IPS-18c (cell line): Measurements from ENCODE around the gene CHURC1.

ENCODE experiments used
- H3K4me3 ChIP-seq: 2 replicates; pipeline ENCODE4 v1.7.0; 2013; ENCODE audit warnings: low read depth, mild to moderate bottlenecking, low read length, moderate library complexity; ENCODE audit not compliant: insufficient read depth
- H3K9me3 ChIP-seq: one replicate; pipeline ENCODE4 v1.6.1; 2013; ENCODE audit warnings: mild to moderate bottlenecking, low read length, moderate library complexity; ENCODE audit not compliant: control insufficient read depth, insufficient read depth

Gene CHURC1

DNA sequence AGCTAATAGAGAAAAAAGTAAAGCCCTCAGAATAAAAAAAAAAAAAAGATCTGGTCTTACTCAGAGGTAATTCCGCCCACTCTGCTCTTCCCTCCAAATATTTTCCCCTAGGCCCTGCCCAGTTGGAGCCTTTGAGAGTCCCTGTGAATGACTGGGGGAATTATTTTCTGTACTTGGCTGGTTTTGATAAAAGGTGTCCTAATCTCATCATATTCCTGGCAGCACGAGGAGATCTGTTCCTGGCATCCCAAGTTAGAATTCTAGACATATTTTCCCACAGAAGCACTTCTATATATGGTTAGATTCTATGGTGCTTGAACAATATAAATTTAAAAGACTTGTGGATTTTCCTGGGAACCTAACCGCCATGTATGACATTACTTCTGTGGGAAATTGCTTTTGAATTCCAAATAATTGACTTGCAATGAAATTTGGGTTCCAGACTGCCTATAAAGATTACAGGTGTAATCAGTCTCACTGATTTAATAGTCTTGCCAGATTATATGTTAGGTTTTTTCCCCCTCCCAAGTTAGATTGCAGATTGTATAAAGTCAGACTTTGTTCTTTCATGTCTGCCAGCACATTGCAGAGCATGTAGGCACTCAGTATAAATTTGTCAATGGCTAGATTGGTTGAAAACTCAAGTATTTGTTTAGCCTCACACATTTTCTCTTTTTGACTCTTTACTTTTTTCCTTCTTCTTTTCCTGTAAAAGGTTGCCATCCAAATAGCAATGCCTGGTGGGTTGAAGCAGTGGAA is 16.0 kb downstream of the CHURC1 start:
- no peaks in the 10 kb centered on the region for H3K9me3 ChIP-seq
- no peak overlapping the region for H3K4me3 ChIP-seq

GRCh38 chr14:64931123-64931522 is 16.9 kb downstream of the CHURC1 start:
- Histone ChIP-seq H3K9me3 (no peaks in the 10 kb centered on the region), H3K4me3 (no peak overlapping the region)

DNA sequence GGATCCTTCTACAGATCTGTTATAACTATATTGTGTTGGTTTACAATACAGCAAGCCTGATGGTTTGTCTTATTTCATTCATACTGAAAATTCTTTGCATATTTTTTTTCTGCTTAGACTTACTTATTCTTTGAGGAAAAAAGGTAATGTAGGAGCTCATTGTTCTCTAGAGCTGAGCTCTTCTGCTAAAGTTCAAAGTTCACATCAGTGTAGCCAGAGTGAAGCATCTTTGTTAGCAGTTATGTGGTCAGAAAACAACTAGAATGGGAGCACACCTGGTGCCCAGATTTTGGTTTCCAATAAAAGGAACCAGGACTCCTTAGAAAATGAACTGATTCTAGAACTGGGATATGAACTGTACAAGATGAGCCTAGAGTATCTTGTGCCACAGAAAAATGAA is 18.0 kb downstream of the CHURC1 start:
- no peak overlapping the region for H3K4me3 ChIP-seq
- no peaks in the 10 kb centered on the region for H3K9me3 ChIP-seq

DNA sequence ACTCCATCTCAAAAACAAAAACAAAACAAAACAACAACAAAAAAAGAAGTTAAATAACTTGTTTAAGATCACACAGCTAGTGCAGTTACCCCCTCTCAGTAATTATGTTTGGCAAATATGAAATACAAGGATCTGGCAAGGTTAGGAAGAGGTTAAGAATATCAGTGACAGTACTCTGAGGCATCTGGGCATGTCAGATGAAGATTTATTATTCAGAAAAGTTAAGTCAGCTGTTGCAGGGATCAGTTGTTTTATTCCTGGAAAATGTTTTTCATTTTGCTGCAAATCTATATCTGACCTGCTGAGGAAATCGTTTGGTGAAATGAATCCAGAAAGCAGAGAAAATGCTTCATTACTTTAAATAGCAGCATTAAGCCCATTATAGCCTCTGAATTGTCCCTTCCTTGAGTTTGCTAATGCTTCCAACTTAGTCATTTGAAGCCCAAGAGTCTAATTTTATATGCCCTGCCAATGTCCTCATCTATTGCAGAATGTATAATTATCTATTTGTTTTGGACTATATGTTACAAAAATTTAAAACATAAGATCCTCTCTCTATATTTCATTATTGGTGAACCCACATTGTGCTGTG is 20.2 kb downstream of the CHURC1 start:
- H3K4me3 ChIP-seq: no peak overlapping the region
- H3K9me3 ChIP-seq: no peaks in the 10 kb centered on the region

GRCh38 chr14:64935508-64935907 is 21.3 kb downstream of the CHURC1 start:
- H3K4me3 ChIP-seq: no peak overlapping the region

GRCh38 chr14:64937171-64937820 is 23.0 kb downstream of the CHURC1 start:
- Histone ChIP-seq H3K4me3 (no peak overlapping the region), H3K9me3 (no peaks in the 10 kb centered on the region)

More at GRCh38 chr14:64935508-64935907, 21.3 kb downstream of the CHURC1 start:
- H3K9me3 ChIP-seq: no peaks in the 10 kb centered on the region

GRCh38 chr14:64937821-64938193 is 23.6 kb downstream of the CHURC1 start:
- H3K9me3 ChIP-seq: no peaks in the 10 kb centered on the region
- no peak overlapping the region for H3K4me3 ChIP-seq

GRCh38 chr14:64938972-64939816 is 24.9 kb downstream of the CHURC1 start:
- no peaks in the 10 kb centered on the region for H3K9me3 ChIP-seq
- no peak overlapping the region for H3K4me3 ChIP-seq

- H3K4me3 ChIP-seq: no peak overlapping the region
- H3K9me3 ChIP-seq: no peaks in the 10 kb centered on the region
Measured at GRCh38 chr14:64939817-64940190, 25.5 kb downstream of the CHURC1 start.

DNA sequence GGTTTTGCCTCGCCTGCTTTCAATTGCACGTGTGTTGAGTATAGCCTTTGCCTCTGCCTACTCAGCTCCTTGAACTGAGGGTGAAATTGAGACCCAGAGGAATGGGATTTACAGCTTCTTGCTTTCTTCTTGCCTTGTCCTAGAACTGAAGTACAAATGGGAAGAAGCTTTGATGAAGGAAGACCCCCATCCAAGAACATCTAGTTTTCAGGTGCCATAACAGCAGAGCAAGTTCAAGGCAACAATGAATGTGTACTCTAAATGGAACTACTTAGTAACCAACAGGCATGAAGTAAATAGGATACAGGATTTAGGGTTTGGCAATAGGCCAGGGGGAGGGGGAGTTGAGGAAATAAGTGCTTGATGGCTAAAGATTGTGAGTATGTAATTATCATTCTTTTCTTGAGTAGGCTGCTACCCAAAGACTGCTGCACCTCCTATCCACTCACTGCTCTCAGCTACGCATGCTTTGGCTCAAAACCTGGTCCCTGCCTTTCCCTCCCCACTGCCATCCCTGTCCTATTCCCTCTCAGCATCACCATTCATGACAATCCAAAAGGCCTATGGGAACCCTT is 26.2 kb downstream of the CHURC1 start:
- Histone ChIP-seq H3K4me3 (no peak overlapping the region), H3K9me3 (no peaks in the 10 kb centered on the region)

- Histone ChIP-seq H3K4me3 (no peak within 1 kb of the TSS), H3K9me3 (no peaks in the 10 kb centered on the region)
Measured at GRCh38 chr14:64942531-64943111, 28.4 kb downstream of the CHURC1 start, which contains the start of gene GPX2. TSS of gene GPX2 (minus strand) at chr14:64942745. CDS start at chr14:64942726, 19 bp downstream.

- Histone ChIP-seq H3K9me3 (no peaks in the 10 kb centered on the region), H3K4me3 (no peak overlapping the region)
Measured at GRCh38 chr14:64943556-64943955, 29.3 kb downstream of the CHURC1 start.

DNA sequence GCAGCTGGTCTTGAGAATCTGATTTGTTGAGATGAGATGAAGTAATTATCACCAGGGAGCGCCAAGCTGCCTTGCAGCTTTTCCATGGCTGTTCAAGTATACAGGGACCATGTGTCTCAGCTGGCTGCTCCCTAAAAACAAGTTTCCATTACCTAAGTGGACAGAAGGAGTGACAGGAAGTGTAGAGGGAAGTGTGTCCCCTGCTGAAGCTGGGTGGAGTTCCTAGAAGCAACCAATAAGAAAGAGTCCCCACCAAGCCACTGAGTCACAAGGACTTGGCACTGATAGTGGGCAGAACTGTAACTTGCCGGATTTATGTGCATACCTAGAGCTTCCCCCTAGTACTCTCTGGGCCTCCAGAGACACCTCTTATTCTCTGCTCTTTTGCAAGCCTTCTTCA is 29.8 kb downstream of the CHURC1 start:
- Histone ChIP-seq H3K9me3 (no peaks in the 10 kb centered on the region), H3K4me3 (no peak overlapping the region)

- Histone ChIP-seq H3K4me3 (no peak overlapping the region), H3K9me3 (no peaks in the 10 kb centered on the region)
Measured at GRCh38 chr14:64944861-64945260, 30.6 kb downstream of the CHURC1 start.

GRCh38 chr14:64945431-64946178 is 31.4 kb downstream of the CHURC1 start:
- H3K4me3 ChIP-seq: no peak overlapping the region
- no peaks in the 10 kb centered on the region for H3K9me3 ChIP-seq

- no peak overlapping the region for H3K4me3 ChIP-seq
- no peaks in the 10 kb centered on the region for H3K9me3 ChIP-seq
Measured at GRCh38 chr14:64946310-64947045, 32.2 kb downstream of the CHURC1 start.
